ENCODE data around the gene ZSCAN16. TPM values are rescaled to one million over a fixed set of nuclear protein-coding genes. Genes with fewer than 3 reads are reported as not detected.
A peak's percentile ranks its signal among the peaks of the same experiment; 100 is the strongest.

Gene ZSCAN16
- total and polyA plus RNA-seq, 9 of the 15 experiments (the other 6 are each of a cell fraction or from before 2014, with no cell fraction given), result 0.08 TPM; not detected in 8

- no peak; the same call in 1 of the 2 replicates for TF ChIP-seq STAT6 (CRISPR knock-in tag; IDR thresholded peaks at IDR 0.05)
- peak; percentile 39; the same call in 1 of the 2 replicates for TF ChIP-seq DMBX1 (CRISPR knock-in tag; IDR thresholded peaks at IDR 0.05; ENCODE audit: borderline replicate concordance)
- TF ChIP-seq ELF4 (CRISPR knock-in tag; IDR thresholded peaks at IDR 0.05), result peak; percentile 74
- TF ChIP-seq RFX7 (CRISPR knock-in tag; IDR thresholded peaks at IDR 0.05), result no peak
- TF ChIP-seq FOXJ3 (CRISPR knock-in tag; IDR thresholded peaks at IDR 0.05), result 0 out of 2 replicates have a peak, but pooled peaks have one; percentile 49
- TF ChIP-seq CHD1 (IDR thresholded peaks at IDR 0.05; ENCODE audit: low read length), result peak; percentile 13
- TF ChIP-seq PCBP2 (IDR thresholded peaks at IDR 0.05; ENCODE audit: low read depth, low read length, poor library complexity, severe bottlenecking), result no peak
- TF ChIP-seq ZBTB12 (CRISPR knock-in tag; IDR thresholded peaks at IDR 0.05), result peak; percentile 33; the same call in 1 of the 2 replicates
- TF ChIP-seq IFI16 (CRISPR knock-in tag; IDR thresholded peaks at IDR 0.05), result no peak
- no peak for TF ChIP-seq ZNF407 (IDR thresholded peaks at IDR 0.05; ENCODE audit: low read depth)
- no peak for TF ChIP-seq ZNF133 (CRISPR knock-in tag; IDR thresholded peaks at IDR 0.05)
- no peak for TF ChIP-seq ZNF561 (CRISPR knock-in tag; conservative IDR thresholded peaks at IDR 0.05)
- TF ChIP-seq SRSF1 (IDR thresholded peaks at IDR 0.05; ENCODE audit: low read depth, low read length), result 0 out of 2 replicates have a peak, but pooled peaks have one; percentile 37
- no peak for TF ChIP-seq TCFL5 (CRISPR knock-in tag; conservative IDR thresholded peaks at IDR 0.05)
- no peak for TF ChIP-seq MCM2 (IDR thresholded peaks at IDR 0.05; ENCODE audit: low read depth)
Observed at GRCh38 chr6:28136585-28137504, 12.4 kb downstream of the ZSCAN16 start (continued).
